ENCODE results near the gene ISM1.

ISM1 gene

DNA sequence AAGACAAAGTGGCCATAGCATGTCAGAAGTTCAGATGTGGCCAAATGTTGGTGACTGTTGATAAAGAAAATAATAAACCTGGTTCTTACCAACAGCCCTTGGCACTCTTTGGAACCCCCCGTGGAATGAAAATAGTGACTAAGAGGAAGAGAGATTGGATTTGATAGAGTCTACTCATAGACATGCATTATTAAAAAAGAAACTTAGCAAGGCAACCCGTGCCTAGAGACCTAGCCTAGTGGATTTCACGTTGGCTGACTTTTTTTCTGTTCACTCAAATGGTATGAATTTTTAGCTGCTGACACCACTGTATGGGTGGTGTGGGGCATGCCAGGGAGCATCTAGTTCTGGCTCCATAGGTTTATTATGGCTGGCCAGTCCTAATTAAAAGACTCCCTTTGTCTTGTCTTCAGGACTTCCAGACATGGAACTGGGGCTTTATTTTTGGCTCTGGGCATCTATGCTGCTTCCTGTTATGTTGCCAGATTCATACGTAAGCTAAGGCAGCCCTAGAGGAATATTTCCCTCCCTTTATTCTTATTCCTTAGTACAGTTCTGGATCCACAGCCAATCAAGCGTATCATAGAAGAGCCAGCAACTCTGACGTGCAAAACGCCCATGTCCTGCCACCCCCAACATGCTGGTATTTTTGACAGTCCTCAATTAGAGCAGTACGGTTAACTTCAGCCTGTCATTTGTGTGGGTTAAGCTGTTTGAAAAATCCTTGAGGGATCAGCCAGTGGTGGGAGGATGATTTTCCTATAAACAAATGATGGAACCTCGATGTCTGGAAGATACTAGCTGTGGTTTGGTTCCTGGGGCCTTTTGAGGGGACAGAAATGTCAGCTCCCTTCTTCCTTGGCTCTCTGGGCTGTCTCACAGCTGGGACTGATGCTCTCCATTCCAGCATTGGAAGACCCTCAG lies 127.5 kb downstream of the ISM1 start:
- DNase-seq (ENCODE audit: low read depth, low spot score): no peak

DNA sequence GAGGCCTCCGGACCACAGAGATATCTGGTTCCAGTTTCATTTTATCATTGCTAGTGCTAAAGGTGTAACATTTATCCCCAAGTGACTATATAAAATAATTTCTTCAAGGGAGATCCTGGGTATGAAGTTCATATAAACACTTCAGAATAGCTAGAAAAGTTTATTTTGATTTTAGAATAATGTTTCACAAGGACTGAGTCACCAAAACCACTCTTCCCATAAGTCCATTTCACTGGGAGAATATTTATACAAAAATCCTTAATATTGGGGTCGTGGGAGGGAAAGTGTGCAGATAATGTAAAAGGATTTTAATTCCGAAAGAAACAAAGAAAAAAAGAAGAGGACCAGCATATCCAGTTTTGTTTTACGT lies 128.1 kb downstream of the ISM1 start:
- no peak for DNase-seq (ENCODE audit: low read depth, low spot score)
